ENCODE measurements around the gene ENTR1. TPM values are rescaled to one million over a fixed set of nuclear protein-coding genes. Genes with fewer than 3 reads are reported as not detected.

The ENTR1 gene
- total RNA-seq, 1 donor from 2014 or later: 34.9 TPM

DNA sequence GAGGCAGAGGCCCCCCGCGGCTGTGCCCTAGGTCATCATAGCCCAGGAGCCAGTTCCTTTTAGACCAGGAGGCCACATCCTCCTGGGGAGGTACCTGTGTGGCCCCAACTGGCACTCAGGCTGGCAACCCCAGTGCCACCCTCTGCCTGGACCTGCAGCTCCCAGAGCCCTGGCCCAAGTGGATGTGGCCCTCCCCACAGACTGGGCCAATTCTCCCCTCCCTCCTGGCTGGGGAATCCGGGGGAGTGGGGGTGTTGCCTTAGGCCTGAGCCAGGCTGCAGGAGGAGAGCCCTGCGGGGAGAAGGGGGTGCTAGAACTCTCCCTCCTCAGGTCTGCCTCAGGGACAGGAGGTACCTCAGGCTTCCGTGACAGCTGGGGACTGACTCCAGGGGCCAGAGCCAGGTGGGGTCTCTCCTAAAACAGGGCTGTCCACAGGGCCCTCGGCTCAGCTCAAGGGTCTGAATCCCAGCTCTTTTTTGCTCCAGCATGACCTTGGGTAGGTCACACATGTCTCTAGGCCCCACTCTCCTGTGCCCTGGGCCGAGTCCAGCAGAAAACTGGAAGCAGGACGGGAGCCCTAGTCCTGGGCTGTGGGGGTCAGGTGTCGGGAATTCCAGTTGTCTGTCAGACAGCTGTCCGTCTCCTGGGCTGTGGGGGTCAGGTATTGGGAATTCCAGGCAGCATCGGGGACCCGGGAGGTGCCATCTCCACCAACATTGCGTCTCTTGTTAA lies 56.5 kb downstream of the ENTR1 start:
- H3K36me3 ChIP-seq: no peaks in the 10 kb centered on the region
- H3K4me1 ChIP-seq: no peaks in the 10 kb centered on the region
- no peak overlapping the region for H3K4me2 ChIP-seq
- H2AFZ ChIP-seq (replicated peaks): no peak overlapping the region
- Mint-ChIP-seq H3K4me3 (no peak overlapping the region), H3K36me3 (no peaks in the 10 kb centered on the region), H3K9me3 (no peaks in the 10 kb centered on the region), H3K27ac (no peak overlapping the region), H3K27me3 (ENCODE audit: insufficient read depth, low read depth) (peaks cover 2% of the 10 kb centered on the region), H3K4me1 (no peaks in the 10 kb centered on the region)
- H3K79me2 ChIP-seq (ENCODE audit: low read depth): no peaks in the 10 kb centered on the region
- no peak overlapping the region for H3K4me3 ChIP-seq
- DNase-seq (ENCODE audit: low spot score): no peak
- TF ChIP-seq EZH2phosphoT487 (IDR thresholded peaks at IDR 0.05): no peak
- TF ChIP-seq CTCF (IDR thresholded peaks at IDR 0.05): no peak
- TF ChIP-seq EZH2 (IDR thresholded peaks at IDR 0.05): no peak
- H3K9ac ChIP-seq: no peak overlapping the region
- H3K9me3 ChIP-seq (ENCODE audit: low read depth): no peaks in the 10 kb centered on the region
- no peak overlapping the region for H3K27ac ChIP-seq
- no peaks in the 10 kb centered on the region for H4K20me1 ChIP-seq (ENCODE audit: low read depth)
- H3F3A ChIP-seq (ENCODE audit: low read depth): no peaks in the 10 kb centered on the region
- H3K27me3 ChIP-seq: no peaks in the 10 kb centered on the region

GRCh38 chr9:136353088-136353487 lies 57.3 kb downstream of the ENTR1 start:
- no peak for DNase-seq (ENCODE audit: low spot score)
- no peaks in the 10 kb centered on the region for H3K4me1 ChIP-seq
- Mint-ChIP-seq H3K9me3 (no peaks in the 10 kb centered on the region), H3K36me3 (no peaks in the 10 kb centered on the region), H3K4me1 (no peaks in the 10 kb centered on the region), H3K27ac (no peak overlapping the region), H3K4me3 (no peak overlapping the region), H3K27me3 (ENCODE audit: insufficient read depth, low read depth) (peaks cover 2% of the 10 kb centered on the region)
- H3K9ac ChIP-seq: no peak overlapping the region
- no peak overlapping the region for H3K27ac ChIP-seq
- H4K20me1 ChIP-seq (ENCODE audit: low read depth): no peaks in the 10 kb centered on the region
- no peaks in the 10 kb centered on the region for H3K27me3 ChIP-seq
- no peak overlapping the region for H3K4me3 ChIP-seq
- no peaks in the 10 kb centered on the region for H3F3A ChIP-seq (ENCODE audit: low read depth)
- no peak overlapping the region for H3K4me2 ChIP-seq
- H3K9me3 ChIP-seq (ENCODE audit: low read depth): no peaks in the 10 kb centered on the region
- H2AFZ ChIP-seq (replicated peaks): no peak overlapping the region
- no peak for TF ChIP-seq EZH2phosphoT487 (IDR thresholded peaks at IDR 0.05)
- no peak for TF ChIP-seq CTCF (IDR thresholded peaks at IDR 0.05)
- no peak for TF ChIP-seq EZH2 (IDR thresholded peaks at IDR 0.05)
- no peaks in the 10 kb centered on the region for H3K36me3 ChIP-seq
- H3K79me2 ChIP-seq (ENCODE audit: low read depth): no peaks in the 10 kb centered on the region

DNA sequence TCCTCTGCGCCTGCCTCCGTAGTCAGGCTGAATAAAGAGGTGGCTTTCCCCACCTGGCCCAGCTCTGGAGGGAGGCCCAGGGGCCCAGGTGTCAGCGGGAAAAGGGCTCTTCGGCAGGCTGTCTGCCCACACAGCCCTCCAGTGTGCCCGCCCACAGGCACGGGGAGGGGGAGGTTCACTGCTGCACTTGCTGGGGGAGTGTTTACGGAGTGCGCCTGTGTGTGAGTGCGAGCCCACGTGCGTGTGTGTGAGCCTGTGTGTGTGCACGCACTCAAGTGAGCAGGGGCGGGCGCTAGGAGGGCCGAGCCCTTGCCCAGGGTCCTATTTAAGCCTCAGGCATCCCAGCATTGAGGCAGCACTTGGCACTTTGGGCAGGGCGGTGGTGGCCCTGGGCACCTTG lies 57.7 kb downstream of the ENTR1 start:
- Histone ChIP-seq H3F3A (ENCODE audit: low read depth) (no peaks in the 10 kb centered on the region), H3K36me3 (no peaks in the 10 kb centered on the region), H4K20me1 (ENCODE audit: low read depth) (no peaks in the 10 kb centered on the region), H3K27me3 (no peaks in the 10 kb centered on the region), H2AFZ (replicated peaks) (no peak overlapping the region), H3K9me3 (ENCODE audit: low read depth) (no peaks in the 10 kb centered on the region), H3K27ac (no peak overlapping the region), H3K4me2 (no peak overlapping the region), H3K4me3 (no peak overlapping the region), H3K79me2 (ENCODE audit: low read depth) (no peaks in the 10 kb centered on the region), H3K4me1 (no peaks in the 10 kb centered on the region), H3K9ac (no peak overlapping the region)
- no peak overlapping the region for H3K4me3 Mint-ChIP-seq
- H3K9me3 Mint-ChIP-seq: no peaks in the 10 kb centered on the region
- TF ChIP-seq EZH2phosphoT487 (IDR thresholded peaks at IDR 0.05) (no peak), EZH2 (IDR thresholded peaks at IDR 0.05) (no peak), CTCF (IDR thresholded peaks at IDR 0.05) (no peak)
- peaks cover 2% of the 10 kb centered on the region for H3K27me3 Mint-ChIP-seq (ENCODE audit: insufficient read depth, low read depth)
- no peaks in the 10 kb centered on the region for H3K4me1 Mint-ChIP-seq
- no peaks in the 10 kb centered on the region for H3K36me3 Mint-ChIP-seq
- DNase-seq (ENCODE audit: low spot score): no peak
- H3K27ac Mint-ChIP-seq: no peak overlapping the region

Other genes starting within 250 kb of the ENTR1 start
- not detected in 2 replicates for gene LHX3, start 205.5 kb downstream of the ENTR1 start, total RNA-seq (ENCODE audit: low replicate concordance)
- gene QSOX2, start 164.8 kb downstream of the ENTR1 start, total RNA-seq (ENCODE audit: low replicate concordance): 17.1 and 19.6 TPM in 2 replicates
- 0.09 TPM in 1 of 2 replicates, not detected in the other for gene CCDC187, start 106.5 kb downstream of the ENTR1 start, total RNA-seq (ENCODE audit: low replicate concordance)
- 6.2 and 39.7 TPM in 2 replicates for gene GPSM1, start 83.1 kb downstream of the ENTR1 start, total RNA-seq (ENCODE audit: low replicate concordance)
- gene DNLZ, start 46.9 kb downstream of the ENTR1 start, total RNA-seq (ENCODE audit: low replicate concordance): 3.4 and 15.8 TPM in 2 replicates
- gene CARD9, start 36.9 kb downstream of the ENTR1 start, total RNA-seq (ENCODE audit: low replicate concordance): 0.96 TPM in 1 of 2 replicates, not detected in the other
- gene SNAPC4, start 10.4 kb downstream of the ENTR1 start, total RNA-seq (ENCODE audit: low replicate concordance): 6.8 and 16.5 TPM in 2 replicates
- 51.3 and 65.3 TPM in 2 replicates for gene PMPCA, start within 50 bp of the ENTR1 start, total RNA-seq (ENCODE audit: low replicate concordance)
- gene INPP5E, start 29.2 kb upstream of the ENTR1 start, total RNA-seq (ENCODE audit: low replicate concordance): 8.8 and 23.6 TPM in 2 replicates
- gene SEC16A, start 72.4 kb upstream of the ENTR1 start, total RNA-seq (ENCODE audit: low replicate concordance): 16.8 and 23.8 TPM in 2 replicates
- gene NOTCH1, start 135.4 kb upstream of the ENTR1 start, total RNA-seq (ENCODE audit: low replicate concordance): 11.7 and 32.4 TPM in 2 replicates